B cell (primary cell): ENCODE data around the gene CAPZB. TPM values are rescaled to one million over a fixed set of nuclear protein-coding genes. Genes with fewer than 3 reads are reported as not detected.

Experiments used
- ATAC-seq: fragments of 200-7000 bp; cut with Tn5 transposase; one replicate; pipeline ENCODE4 v1.10.0; 2021; ENCODE audit warnings: low read depth, mild to moderate bottlenecking, moderate number of reproducible peaks, moderate library complexity
- CTCF ChIA-PET: fragments of 350-600 bp; sonication (Branson Sonifier 250); formaldehyde crosslinking; loops from one replicate; lab custom pipeline; 2021; ENCODE audit warnings: antibody characterized with exemption, inconsistent platforms; lab: Charles Lee
- POLR2A ChIA-PET: fragments of 350-600 bp; sonication (Branson Sonifier 250); formaldehyde crosslinking; loops from one replicate; lab custom pipeline; 2021; ENCODE audit warnings: antibody characterized with exemption; lab: Charles Lee
- DNase-seq: peaks from one replicate; pipeline ENCODE4 v3.0.0; 2013
- H2AFZ ChIP-seq: 2 replicates; pipeline ENCODE4 v1.6.1; 2012; ENCODE audit warnings: mild to moderate bottlenecking, low read depth, low read length; ENCODE audit not compliant: insufficient read depth, poor library complexity, severe bottlenecking
- H3K27ac ChIP-seq, 2 donors: 1 replicate in 1 of 2; 2 replicates in 1 of 2; pipeline ENCODE4 v1.5.1; 2012 to 2013; ENCODE audit warnings: low read length in 2 of 2, mild to moderate bottlenecking in 2 of 2, moderate library complexity in 1 of 2
- H3K27me3 ChIP-seq, 4 experiments: fragments of 200-600 bp in 1 of 4; sonication (generic) in 1 of 4; replicated peaks in 1 of 4; 1 replicate in 2 of 4; 2 replicates in 2 of 4; pipeline versions ENCODE4 v1.6.1 to v1.7.0; 2013 to 2016; ENCODE audit warnings: low read length in 3 of 4, mild to moderate bottlenecking in 2 of 4, mixed read lengths in 1 of 4, moderate library complexity in 1 of 4; ENCODE audit not compliant: insufficient read depth in 4 of 4, control insufficient read depth in 3 of 4; ENCODE audit errors: control extremely low read depth in 1 of 4
- H3K36me3 ChIP-seq, 2 experiments: replicated peaks in 1 of 2; 1 replicate in 1 of 2; 2 replicates in 1 of 2; pipeline versions ENCODE4 v1.6.1 to v1.7.1; 2013; ENCODE audit warnings: low read length in 1 of 2; ENCODE audit not compliant: insufficient read depth in 2 of 2, control insufficient read depth in 1 of 2; ENCODE audit errors: control extremely low read depth in 1 of 2, extremely low read depth in 1 of 2
- H3K4me1 ChIP-seq, 2 donors: fragments of 200-600 bp in 1 of 2; sonication (generic) in 1 of 2; 1 replicate in 1 of 2; 2 replicates in 1 of 2; pipeline versions ENCODE4 v1.5.1 to v1.6.1; 2013 to 2017; ENCODE audit warnings: low read length in 2 of 2; ENCODE audit not compliant: control insufficient read depth in 2 of 2, insufficient read depth in 2 of 2
- H3K4me2 ChIP-seq: replicated peaks from 2 replicates; pipeline ENCODE3; 2012; ENCODE audit warnings: mild to moderate bottlenecking, low read depth, low read length; ENCODE audit not compliant: poor library complexity, severe bottlenecking
- H3K4me3 ChIP-seq, 5 experiments: fragments of 200-600 bp in 1 of 5; sonication (generic) in 1 of 5; 1 replicate in 3 of 5; 2 replicates in 2 of 5; pipeline versions ENCODE4 v1.5.1 to v1.7.0; 2011 to 2016; ENCODE audit warnings: low read length in 4 of 5, mild to moderate bottlenecking in 4 of 5, low read depth in 2 of 5, control low read depth in 1 of 5, moderate library complexity in 1 of 5; ENCODE audit not compliant: insufficient read depth in 1 of 5; ENCODE audit errors: control extremely low read depth in 1 of 5, extremely low read depth in 1 of 5
- H3K79me2 ChIP-seq: fragments of 200-600 bp; sonication (generic); one replicate; pipeline ENCODE4 v1.6.0; 2016; ENCODE audit warnings: low read length; ENCODE audit not compliant: control insufficient read depth, insufficient read depth
- H3K9ac ChIP-seq: fragments of 200-600 bp; sonication (generic); 2 replicates; pipeline ENCODE4 v1.6.1; 2017; ENCODE audit warnings: mild to moderate bottlenecking, low read length, moderate library complexity
- H3K9me3 ChIP-seq, 3 donors: one replicate each; pipeline versions ENCODE4 v1.6.1 to v1.7.1; 2013; ENCODE audit warnings: low read length in 2 of 3; ENCODE audit not compliant: control insufficient read depth in 2 of 3, insufficient read depth in 1 of 3; ENCODE audit errors: control extremely low read depth in 1 of 3
- H4K20me1 ChIP-seq: 2 replicates; pipeline ENCODE4 v1.6.0; 2012; ENCODE audit warnings: mild to moderate bottlenecking, low read length; ENCODE audit not compliant: insufficient read depth, control insufficient read depth, poor library complexity, severe bottlenecking
- H3K27ac Mint-ChIP-seq: one replicate; pipeline ENCODE4 v1.8.0; 2021; ENCODE audit warnings: mixed read lengths
- H3K27me3 Mint-ChIP-seq: one replicate; pipeline ENCODE4 v1.8.0; 2021; ENCODE audit warnings: mixed read lengths
- H3K4me1 Mint-ChIP-seq: one replicate; pipeline ENCODE4 v1.8.0; 2021; ENCODE audit warnings: mixed read lengths
- H3K4me3 Mint-ChIP-seq: one replicate; pipeline ENCODE4 v1.8.0; 2021; ENCODE audit warnings: mixed read lengths
- H3K9me3 Mint-ChIP-seq: one replicate; pipeline ENCODE4 v1.8.0; 2022; ENCODE audit warnings: mixed read lengths; ENCODE audit not compliant: insufficient read depth
- EZH2 ChIP-seq: IDR thresholded peaks from 2 replicates; pipeline ENCODE4 v1.6.1; 2012; ENCODE audit warnings: borderline replicate concordance, low read depth, mild to moderate bottlenecking, moderate library complexity, low read length; ENCODE audit not compliant: insufficient read depth, poor library complexity, severe bottlenecking
- WGBS: methylation state at CpG from one replicate; pipeline ENCODE4 v1.1.5; 2013; ENCODE audit warnings: missing lambda C conversion rate; ENCODE audit not compliant: insufficient coverage; 5-methylcytosine and 5-hydroxymethylcytosine counted together
- intact Hi-C: fragments of 100-400 bp; cut with micrococcal nuclease; formaldehyde crosslinking; loops from one replicate; pipeline ENCODE4 v1.10.0; 2022
- polyA plus RNA-seq: library from polyadenylated mRNA; depleted of rRNA; stranded (reverse); fragments of >200 nt; gene quantifications from 2 replicates; pipeline ENCODE4 v1.2.3, GENCODE V29; 2012
- total RNA-seq, 2 donors: library from RNA; stranded (reverse); fragments of 120-200 nt in 1 of 2; gene quantifications; 1 replicate in 1 of 2; 2 replicates in 1 of 2; pipeline versions ENCODE4 v1.2.3 to v1.2.4, GENCODE V29; 2013 to 2022
- TF ChIP-seq, protein P1 (sequence below): fragments of 200-600 bp; IDR thresholded peaks from one replicate; pipeline ENCODE4 v1.8.0; 2022; ENCODE audit warnings: antibody characterized with exemption, mild to moderate bottlenecking

The CAPZB gene
- total and polyA plus RNA-seq, 2 donors (not counting 1 experiment from before 2014, with no cell fraction given): 126 to 193 TPM

DNA sequence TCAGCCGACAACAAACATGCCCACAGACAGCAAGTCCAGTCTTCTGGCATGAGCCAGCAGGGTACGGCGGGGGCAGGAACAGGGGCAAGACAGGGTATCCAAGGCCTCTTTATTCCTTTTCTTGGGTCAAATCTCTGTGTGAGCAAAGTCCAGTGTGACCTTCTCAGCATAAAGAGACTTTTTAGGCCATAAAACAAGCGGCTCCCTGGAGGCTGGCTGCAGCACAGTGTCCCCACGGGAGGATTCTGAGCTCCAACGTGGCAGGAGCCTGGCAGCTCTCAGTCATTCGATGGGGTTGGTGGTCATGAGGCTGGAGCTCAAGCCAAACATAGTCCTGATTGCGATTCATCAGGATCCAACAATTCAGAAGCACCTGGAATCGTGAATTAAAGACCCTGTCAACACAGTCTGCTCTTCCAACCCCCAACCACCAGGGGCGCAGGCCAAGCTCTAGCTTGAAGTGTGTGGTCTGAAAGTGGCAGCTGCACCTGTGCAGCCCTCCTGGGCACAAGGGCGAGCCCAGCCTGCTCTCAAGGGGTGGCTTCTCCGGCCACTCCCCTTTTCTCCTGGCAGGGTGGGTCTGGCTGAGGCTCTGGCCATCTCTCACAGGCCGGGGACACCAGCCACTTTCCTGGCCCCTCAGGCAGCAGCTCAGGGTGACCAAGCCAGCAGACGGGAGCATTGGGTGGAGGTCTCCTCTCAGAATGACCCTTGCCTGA, 111.1 kb downstream of the CAPZB start:
- H3K27ac Mint-ChIP-seq: no peak overlapping the region
- no peaks in the 10 kb centered on the region for H3K27me3 Mint-ChIP-seq
- no peak for TF ChIP-seq EZH2
- TF ChIP-seq, protein P1, sequence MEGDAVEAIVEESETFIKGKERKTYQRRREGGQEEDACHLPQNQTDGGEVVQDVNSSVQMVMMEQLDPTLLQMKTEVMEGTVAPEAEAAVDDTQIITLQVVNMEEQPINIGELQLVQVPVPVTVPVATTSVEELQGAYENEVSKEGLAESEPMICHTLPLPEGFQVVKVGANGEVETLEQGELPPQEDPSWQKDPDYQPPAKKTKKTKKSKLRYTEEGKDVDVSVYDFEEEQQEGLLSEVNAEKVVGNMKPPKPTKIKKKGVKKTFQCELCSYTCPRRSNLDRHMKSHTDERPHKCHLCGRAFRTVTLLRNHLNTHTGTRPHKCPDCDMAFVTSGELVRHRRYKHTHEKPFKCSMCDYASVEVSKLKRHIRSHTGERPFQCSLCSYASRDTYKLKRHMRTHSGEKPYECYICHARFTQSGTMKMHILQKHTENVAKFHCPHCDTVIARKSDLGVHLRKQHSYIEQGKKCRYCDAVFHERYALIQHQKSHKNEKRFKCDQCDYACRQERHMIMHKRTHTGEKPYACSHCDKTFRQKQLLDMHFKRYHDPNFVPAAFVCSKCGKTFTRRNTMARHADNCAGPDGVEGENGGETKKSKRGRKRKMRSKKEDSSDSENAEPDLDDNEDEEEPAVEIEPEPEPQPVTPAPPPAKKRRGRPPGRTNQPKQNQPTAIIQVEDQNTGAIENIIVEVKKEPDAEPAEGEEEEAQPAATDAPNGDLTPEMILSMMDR: peak; percentile 52
- peak; percentile 31 for ATAC-seq
- Histone ChIP-seq H3K9me3 (no peaks in the 10 kb centered on the region), H3K4me2 (no peak overlapping the region), H3K4me3 (no peak overlapping the region), H2AFZ (no peak overlapping the region), H4K20me1 (peaks cover 78% of the 10 kb centered on the region), H3K27me3 (no peaks in the 10 kb centered on the region), H3K79me2 (peaks cover 82% of the 10 kb centered on the region), H3K4me1 (no peaks in the 10 kb centered on the region), H3K36me3 (peaks cover 0 to 88% of the 10 kb centered on the region in 2 experiments), H3K9ac (no peak overlapping the region), H3K27ac (no peak overlapping the region)
- peaks cover 1% of the 10 kb centered on the region for H3K4me1 Mint-ChIP-seq
- ChIA-PET CTCF (interaction anchor here (1.0 to 1.8 kb wide), 3 partner anchors 11 to 207 kb away, joined by 3 to 4 read pairs (median 4); no protein-coding TSS in a partner anchor), POLR2A (interaction anchor here (0.5 kb wide), 1 partner anchor 87 kb away, joined by 3 read pairs; no protein-coding TSS in a partner anchor)
- DNase-seq: peak; percentile 26
- WGBS: 90% methylated on average over 12 of the region's 14 CpGs
- no peaks in the 10 kb centered on the region for H3K9me3 Mint-ChIP-seq
- intact Hi-C loops: no loop called here
- H3K4me3 Mint-ChIP-seq: no peak overlapping the region
